Measurements from ENCODE around the gene YBX1. TPM values are rescaled to one million over a fixed set of nuclear protein-coding genes. Genes with fewer than 3 reads are reported as not detected.

Gene YBX1
- total RNA-seq, result 682 and 884 TPM in 2 replicates

GRCh38 chr1:42681741-42682483 lies at the start of gene YBX1:
YBX1 (plus strand) TSS chr1:42682418; CDS start chr1:42682566, 148 bp downstream.

GRCh38 chr1:42657981-42658876 lies 24.0 kb upstream of the YBX1 start, which contains the start of gene PPIH:
PPIH (plus strand) TSS chr1:42658423; CDS start chr1:42658447, 24 bp downstream.

GRCh38 chr1:42739753-42740700 lies 57.8 kb downstream of the YBX1 start, which contains the start of gene CLDN19:
CLDN19 (minus strand) TSS chr1:42740236; CDS start chr1:42740063, 173 bp downstream.

Other genes with a start within 250 kb of the YBX1 start
- 0.38 and 1.4 TPM in 2 replicates for gene ZMYND12, start 226.4 kb upstream of the YBX1 start, total RNA-seq
- 52.7 and 59.5 TPM in 2 replicates for gene PPCS, start 225.9 kb upstream of the YBX1 start, total RNA-seq
- gene CCDC30, start 219.1 kb upstream of the YBX1 start, total RNA-seq, result 0.96 and 1.4 TPM in 2 replicates
- 20.6 and 46.4 TPM in 2 replicates for gene PPIH, start 24.0 kb upstream of the YBX1 start, total RNA-seq
- under 0.01 TPM in 1 of 2 replicates, not detected in the other for gene CLDN19, start 57.8 kb downstream of the YBX1 start, total RNA-seq
- gene P3H1, start 84.6 kb downstream of the YBX1 start, total RNA-seq, result 111 and 118 TPM in 2 replicates
- 5.0 and 5.9 TPM in 2 replicates for gene C1orf50, start 84.8 kb downstream of the YBX1 start, total RNA-seq
- gene TMEM269, start 102.6 kb downstream of the YBX1 start, total RNA-seq, result under 0.01 TPM in 1 of 2 replicates, not detected in the other
- 5.2 and 12.4 TPM in 2 replicates for gene ERMAP, start 134.7 kb downstream of the YBX1 start, total RNA-seq
- 9.9 and 11.5 TPM in 2 replicates for gene SVBP, start 135.0 kb downstream of the YBX1 start, total RNA-seq
- gene ZNF691, start 164.2 kb downstream of the YBX1 start, total RNA-seq, result 8.4 and 13.2 TPM in 2 replicates

Measured in regular cardiac myocyte (primary cell).